DOHH2 (cell line): ENCODE measurements around the gene CTIF.

Experiments used
- EZH2phosphoT487 ChIP-seq: fragments of 200-600 bp; sonication (generic); IDR thresholded peaks from 2 replicates; pipeline ENCODE4 v1.6.1; 2017; ENCODE audit warnings: borderline replicate concordance, mild to moderate bottlenecking, antibody characterized with exemption, low read length, moderate library complexity, mixed read lengths
- TF ChIP-seq, protein P1 (sequence below): fragments of 200-600 bp; sonication (generic); IDR thresholded peaks from one replicate; pipeline ENCODE4 v1.5.1; 2014; ENCODE audit warnings: antibody characterized with exemption, mild to moderate bottlenecking, low read depth, low read length; ENCODE audit not compliant: poor library complexity, severe bottlenecking

DNA sequence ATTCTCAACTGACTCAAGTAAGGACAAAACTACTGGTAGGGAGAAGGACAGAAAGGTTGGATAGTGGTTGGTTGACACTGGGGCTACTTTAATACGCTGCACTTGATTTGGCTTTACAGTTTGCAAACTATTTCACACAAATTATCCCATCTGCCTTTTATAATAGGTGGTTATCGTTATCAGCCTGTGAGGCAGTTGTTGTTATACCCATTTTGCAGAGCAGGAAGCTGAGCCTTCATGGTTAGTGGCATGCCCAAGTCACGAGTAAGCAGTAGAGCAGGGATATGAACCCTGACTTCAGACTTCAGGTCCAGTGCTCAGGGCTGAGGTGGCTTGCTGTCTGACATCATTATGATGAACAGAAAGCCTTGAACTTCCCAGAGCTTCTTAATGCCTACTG is 5.3 kb downstream of the CTIF start:
- TF ChIP-seq, protein P1, sequence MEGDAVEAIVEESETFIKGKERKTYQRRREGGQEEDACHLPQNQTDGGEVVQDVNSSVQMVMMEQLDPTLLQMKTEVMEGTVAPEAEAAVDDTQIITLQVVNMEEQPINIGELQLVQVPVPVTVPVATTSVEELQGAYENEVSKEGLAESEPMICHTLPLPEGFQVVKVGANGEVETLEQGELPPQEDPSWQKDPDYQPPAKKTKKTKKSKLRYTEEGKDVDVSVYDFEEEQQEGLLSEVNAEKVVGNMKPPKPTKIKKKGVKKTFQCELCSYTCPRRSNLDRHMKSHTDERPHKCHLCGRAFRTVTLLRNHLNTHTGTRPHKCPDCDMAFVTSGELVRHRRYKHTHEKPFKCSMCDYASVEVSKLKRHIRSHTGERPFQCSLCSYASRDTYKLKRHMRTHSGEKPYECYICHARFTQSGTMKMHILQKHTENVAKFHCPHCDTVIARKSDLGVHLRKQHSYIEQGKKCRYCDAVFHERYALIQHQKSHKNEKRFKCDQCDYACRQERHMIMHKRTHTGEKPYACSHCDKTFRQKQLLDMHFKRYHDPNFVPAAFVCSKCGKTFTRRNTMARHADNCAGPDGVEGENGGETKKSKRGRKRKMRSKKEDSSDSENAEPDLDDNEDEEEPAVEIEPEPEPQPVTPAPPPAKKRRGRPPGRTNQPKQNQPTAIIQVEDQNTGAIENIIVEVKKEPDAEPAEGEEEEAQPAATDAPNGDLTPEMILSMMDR, result no peak
- TF ChIP-seq EZH2phosphoT487, result no peak
